ENCODE measurements around the gene HELLS.

Gene HELLS

GRCh38 chr10:94571081-94571480 is 25.5 kb downstream of the HELLS start:
- CTCF ChIA-PET, result no interaction called here
- DNase-seq (ENCODE audit: extremely low spot score), result no peak
- POLR2A ChIA-PET, result no interaction called here
- TF ChIP-seq SUZ12 (IDR thresholded peaks at IDR 0.05) (no peak), CTBP1 (IDR thresholded peaks at IDR 0.05; ENCODE audit: borderline replicate concordance) (no peak), BHLHE40 (IDR thresholded peaks at IDR 0.05; ENCODE audit: borderline replicate concordance) (no peak), ARNT (IDR thresholded peaks at IDR 0.05) (no peak), HDGF (IDR thresholded peaks at IDR 0.05; ENCODE audit: borderline replicate concordance) (no peak), PKNOX1 (IDR thresholded peaks at IDR 0.05) (no peak), L3MBTL2 (conservative IDR thresholded peaks at IDR 0.05) (no peak)

GRCh38 chr10:94571528-94571927 is 25.9 kb downstream of the HELLS start:
- CTCF ChIA-PET, result no interaction called here
- POLR2A ChIA-PET, result no interaction called here
- TF ChIP-seq BHLHE40 (IDR thresholded peaks at IDR 0.05; ENCODE audit: borderline replicate concordance) (no peak), ELF4 (IDR thresholded peaks at IDR 0.05) (no peak), PKNOX1 (IDR thresholded peaks at IDR 0.05) (no peak), L3MBTL2 (conservative IDR thresholded peaks at IDR 0.05) (no peak), NFRKB (IDR thresholded peaks at IDR 0.05) (no peak), ZNF384 (IDR thresholded peaks at IDR 0.05) (no peak)
- DNase-seq (ENCODE audit: extremely low spot score), result no peak

- ChIA-PET CTCF (interaction anchor here (0.6 kb wide), 1 partner anchor 67 kb away, joined by 5 read pairs; no protein-coding TSS in a partner anchor), POLR2A (no interaction called here)
- DNase-seq (ENCODE audit: extremely low spot score), result no peak
- TF ChIP-seq SP1 (IDR thresholded peaks at IDR 0.05), result no peak
- no peak for TF ChIP-seq PKNOX1 (IDR thresholded peaks at IDR 0.05)
- no peak for TF ChIP-seq FOXK2 (IDR thresholded peaks at IDR 0.05)
- no peak for TF ChIP-seq ZNF384 (IDR thresholded peaks at IDR 0.05)
These were observed 33.2 kb downstream of the HELLS start for GRCh38 chr10:94578790-94579189.

GRCh38 chr10:94583124-94583523 is 37.5 kb downstream of the HELLS start:
- DNase-seq (ENCODE audit: extremely low spot score), result no peak
- TF ChIP-seq FOXK2 (IDR thresholded peaks at IDR 0.05) (no peak), FOXA1 (IDR thresholded peaks at IDR 0.05) (no peak), TARDBP (IDR thresholded peaks at IDR 0.05) (no peak), SUZ12 (IDR thresholded peaks at IDR 0.05) (no peak), NFRKB (IDR thresholded peaks at IDR 0.05) (no peak), LEF1 (IDR thresholded peaks at IDR 0.05; ENCODE audit: borderline replicate concordance) (no peak), CTBP1 (IDR thresholded peaks at IDR 0.05; ENCODE audit: borderline replicate concordance) (no peak), FOXM1 (IDR thresholded peaks at IDR 0.05; ENCODE audit: borderline replicate concordance) (no peak), HDGF (IDR thresholded peaks at IDR 0.05; ENCODE audit: borderline replicate concordance) (no peak)
- POLR2A ChIA-PET, result no interaction called here
- CTCF ChIA-PET, result no interaction called here

- ChIA-PET POLR2A (no interaction called here), CTCF (no interaction called here)
- DNase-seq (ENCODE audit: extremely low spot score), result no peak
- TF ChIP-seq ARNT (IDR thresholded peaks at IDR 0.05) (no peak), FOXM1 (IDR thresholded peaks at IDR 0.05; ENCODE audit: borderline replicate concordance) (no peak), NFRKB (IDR thresholded peaks at IDR 0.05) (no peak), ZNF384 (IDR thresholded peaks at IDR 0.05) (no peak), CTBP1 (IDR thresholded peaks at IDR 0.05; ENCODE audit: borderline replicate concordance) (no peak), PKNOX1 (IDR thresholded peaks at IDR 0.05) (no peak)
These were observed 46.0 kb downstream of the HELLS start for GRCh38 chr10:94591461-94592205.

- ChIA-PET CTCF (no interaction called here), POLR2A (no interaction called here)
- DNase-seq (ENCODE audit: extremely low spot score), result no peak
- TF ChIP-seq HDGF (IDR thresholded peaks at IDR 0.05; ENCODE audit: borderline replicate concordance), result no peak
- TF ChIP-seq PKNOX1 (IDR thresholded peaks at IDR 0.05), result no peak
- no peak for TF ChIP-seq BHLHE40 (IDR thresholded peaks at IDR 0.05; ENCODE audit: borderline replicate concordance)
- TF ChIP-seq ELF4 (IDR thresholded peaks at IDR 0.05), result no peak
- TF ChIP-seq SUZ12 (IDR thresholded peaks at IDR 0.05), result no peak
- TF ChIP-seq FOXM1 (IDR thresholded peaks at IDR 0.05; ENCODE audit: borderline replicate concordance), result no peak
- TF ChIP-seq FOXK2 (IDR thresholded peaks at IDR 0.05), result no peak
- no peak for TF ChIP-seq L3MBTL2 (conservative IDR thresholded peaks at IDR 0.05)
These were observed 57.3 kb downstream of the HELLS start for GRCh38 chr10:94602729-94603515.

All from HEK293T (cell line).